Measurements from ENCODE around the gene STMP1.

DNA sequence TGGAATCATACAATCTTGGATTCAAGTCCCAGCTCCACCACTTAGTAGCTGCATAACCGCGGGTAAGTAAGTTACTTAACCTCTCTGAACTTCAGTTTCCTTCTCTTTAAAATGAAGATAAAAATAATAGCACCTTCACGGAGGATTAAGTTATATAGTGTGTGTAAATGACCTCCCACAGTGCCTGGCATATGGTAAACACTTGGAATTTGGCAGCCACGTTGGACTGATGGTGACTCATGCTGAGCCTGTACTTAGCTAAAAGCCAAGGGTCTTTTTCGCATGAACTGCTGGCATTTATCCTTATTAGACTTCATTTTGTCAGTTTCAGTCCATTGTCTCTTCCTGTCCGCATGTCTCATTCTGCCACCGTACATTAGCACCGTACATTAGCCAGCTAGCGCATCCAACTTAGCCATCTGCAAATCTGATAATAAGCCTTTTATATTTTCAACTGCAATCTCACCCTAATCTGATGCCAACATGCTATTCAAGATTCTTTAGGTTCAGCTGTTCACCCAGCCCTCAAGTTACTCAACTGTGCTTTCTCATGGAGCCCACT is 54.4 kb downstream of the STMP1 start:
- TF ChIP-seq, protein P1, sequence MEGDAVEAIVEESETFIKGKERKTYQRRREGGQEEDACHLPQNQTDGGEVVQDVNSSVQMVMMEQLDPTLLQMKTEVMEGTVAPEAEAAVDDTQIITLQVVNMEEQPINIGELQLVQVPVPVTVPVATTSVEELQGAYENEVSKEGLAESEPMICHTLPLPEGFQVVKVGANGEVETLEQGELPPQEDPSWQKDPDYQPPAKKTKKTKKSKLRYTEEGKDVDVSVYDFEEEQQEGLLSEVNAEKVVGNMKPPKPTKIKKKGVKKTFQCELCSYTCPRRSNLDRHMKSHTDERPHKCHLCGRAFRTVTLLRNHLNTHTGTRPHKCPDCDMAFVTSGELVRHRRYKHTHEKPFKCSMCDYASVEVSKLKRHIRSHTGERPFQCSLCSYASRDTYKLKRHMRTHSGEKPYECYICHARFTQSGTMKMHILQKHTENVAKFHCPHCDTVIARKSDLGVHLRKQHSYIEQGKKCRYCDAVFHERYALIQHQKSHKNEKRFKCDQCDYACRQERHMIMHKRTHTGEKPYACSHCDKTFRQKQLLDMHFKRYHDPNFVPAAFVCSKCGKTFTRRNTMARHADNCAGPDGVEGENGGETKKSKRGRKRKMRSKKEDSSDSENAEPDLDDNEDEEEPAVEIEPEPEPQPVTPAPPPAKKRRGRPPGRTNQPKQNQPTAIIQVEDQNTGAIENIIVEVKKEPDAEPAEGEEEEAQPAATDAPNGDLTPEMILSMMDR (IDR thresholded peaks at IDR 0.05) = no peak
- no peak for TF ChIP-seq POLR2A (IDR thresholded peaks at IDR 0.05)
